GM18858 (cell line): ENCODE data around the gene C11orf68.

Experiments used
- ATAC-seq: cut with Tn5 transposase; IDR thresholded peaks from one replicate; pipeline ENCODE4 v1.9.1; 2021; ENCODE audit not compliant: unreplicated experiment

C11orf68 gene

GRCh38 chr11:65872586-65873317 lies 46.1 kb downstream of the C11orf68 start, which contains the start of gene EFEMP2:
Gene EFEMP2, minus strand, starts transcription at chr11:65872800. Its CDS starts 446 bp downstream, at chr11:65872354.
- ATAC-seq: no peak

GRCh38 chr11:65871811-65872548 lies 46.9 kb downstream of the C11orf68 start:
- ATAC-seq: no peak

DNA sequence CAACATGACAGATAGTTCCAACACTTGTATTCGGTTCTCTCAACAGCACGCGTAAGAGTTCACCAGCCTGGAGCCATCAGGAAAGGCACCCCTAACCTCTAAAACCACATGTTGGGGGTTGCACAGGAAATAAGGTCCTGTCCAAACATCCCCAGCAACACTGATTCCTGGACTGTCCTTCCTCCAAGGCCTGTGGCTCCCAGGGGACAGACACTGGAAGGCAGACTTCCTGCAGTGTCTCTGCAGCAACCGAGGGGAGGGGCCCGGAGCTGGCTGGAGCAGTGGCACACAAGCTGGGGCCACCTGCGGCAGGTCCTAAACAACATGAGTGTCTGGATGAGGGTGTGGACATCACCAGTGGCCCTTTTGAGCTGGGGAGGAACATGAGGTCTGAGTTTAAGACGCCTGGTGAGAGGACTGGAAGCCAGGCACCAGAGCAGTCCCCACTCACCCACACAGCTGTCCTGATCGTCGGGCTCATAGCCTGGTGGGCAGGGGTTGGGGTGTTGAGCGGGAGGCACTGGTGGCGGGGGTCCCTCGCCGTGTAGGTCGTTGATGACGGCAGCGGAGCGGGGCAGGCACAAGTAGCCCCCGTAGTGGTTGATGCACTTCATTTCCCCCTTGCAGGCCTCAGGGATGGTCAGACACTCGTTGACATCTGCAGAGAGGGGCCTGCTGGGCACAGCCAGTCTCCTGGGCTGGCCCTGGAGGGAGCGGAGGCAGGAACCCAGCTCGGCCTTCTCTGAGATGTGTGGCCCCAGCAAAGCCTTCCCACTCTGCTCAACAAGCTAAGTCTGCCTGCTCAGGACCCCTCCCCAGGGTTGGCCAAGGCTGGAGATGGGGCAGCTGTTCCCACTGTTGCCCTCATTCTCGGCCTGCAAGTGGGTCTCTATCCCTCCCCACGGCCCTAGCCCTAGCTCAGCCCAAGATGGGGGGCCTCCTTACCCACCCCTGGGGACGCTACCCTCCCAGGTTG lies 47.9 kb downstream of the C11orf68 start:
- no peak for ATAC-seq

DNA sequence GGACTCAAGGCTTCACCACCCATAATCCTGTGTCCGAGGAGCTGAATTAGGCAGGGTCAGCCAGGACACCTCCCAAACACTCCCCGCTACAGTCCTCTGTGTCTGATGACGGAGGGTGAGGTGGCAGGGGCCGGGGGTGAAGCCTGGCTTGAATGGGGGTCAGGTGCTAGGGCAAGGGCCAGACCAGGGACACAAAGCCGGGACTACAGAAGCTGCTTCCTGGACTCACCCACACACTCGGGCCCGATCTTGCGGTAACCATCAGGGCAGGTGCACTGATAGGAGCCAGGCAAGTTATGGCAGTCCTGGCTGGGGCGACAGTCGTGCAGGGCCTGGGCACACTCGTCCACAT lies 48.6 kb downstream of the C11orf68 start:
- ATAC-seq: no peak

GRCh38 chr11:65869643-65870306 lies 49.1 kb downstream of the C11orf68 start:
- ATAC-seq: no peak

DNA sequence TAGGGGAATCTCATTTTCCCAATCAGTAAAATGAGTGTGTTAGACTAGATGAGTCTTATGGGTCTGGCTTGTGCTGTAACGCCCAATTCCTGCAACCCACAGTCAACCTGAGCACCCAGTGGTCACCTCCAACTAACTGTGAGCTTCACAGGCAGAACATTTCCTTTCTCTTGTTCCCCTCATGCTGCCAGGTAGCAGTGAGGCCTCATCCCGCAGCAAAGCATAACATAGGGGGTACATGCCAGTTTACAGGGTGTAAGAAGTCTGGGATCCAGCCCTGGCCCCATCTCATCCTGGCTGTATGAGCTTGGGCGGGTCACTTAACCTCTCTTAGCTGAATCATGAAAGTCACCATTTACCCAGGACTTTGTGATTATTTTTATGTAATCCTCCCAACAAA lies 50.0 kb downstream of the C11orf68 start:
- no peak for ATAC-seq

DNA sequence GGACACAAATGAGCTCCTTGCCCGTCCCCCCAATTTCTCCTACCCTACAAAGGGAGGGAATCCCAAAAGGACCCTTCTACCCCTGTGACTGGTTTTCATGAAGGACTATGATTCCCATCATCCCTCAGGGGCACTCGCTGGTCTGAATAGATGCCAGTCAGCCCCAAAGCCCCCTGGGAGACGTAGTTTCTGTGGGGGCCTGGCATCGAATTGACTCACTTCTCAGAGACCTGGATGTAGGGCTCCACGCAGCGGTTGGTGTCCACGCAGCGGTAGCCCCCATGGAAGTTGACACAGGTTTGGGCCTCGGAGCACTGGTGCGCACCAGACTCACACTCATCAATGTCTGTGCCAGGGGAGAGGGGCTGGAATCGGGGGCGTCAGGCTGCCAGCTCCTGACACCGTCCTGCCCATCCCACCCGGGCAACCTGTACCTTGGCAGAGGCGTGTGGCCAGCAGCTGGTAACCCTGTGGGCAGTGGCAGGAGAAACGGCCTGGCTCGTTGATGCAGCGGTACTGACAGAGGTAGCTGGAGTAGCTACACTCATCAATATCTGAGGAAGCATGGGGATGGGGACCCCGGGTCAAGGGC lies 50.7 kb downstream of the C11orf68 start:
- ATAC-seq: no peak

GRCh38 chr11:65867284-65868071 lies 51.4 kb downstream of the C11orf68 start:
- no peak for ATAC-seq
